Spleen (tissue), 7 donors: ENCODE results near the gene MORN2.

Source experiments
- CTCF ChIP-seq, 11 experiments: fragments of 200-600 bp in 7 of 11; fragments of 450-650 bp in 4 of 11; sonication (generic) in 4 of 11; IDR thresholded peaks in 8 of 11; conservative IDR thresholded peaks in 3 of 11; 1 replicate in 7 of 11; 2 replicates in 4 of 11; pipeline versions ENCODE4 v1.4.0 to v1.8.0; 2016 to 2021; ENCODE audit warnings: antibody characterized with exemption in 11 of 11, inconsistent platforms in 4 of 11, mild to moderate bottlenecking in 1 of 11
- POLR2A ChIP-seq, 3 donors: fragments of 450-650 bp; IDR thresholded peaks; one replicate each; pipeline ENCODE4 v1.5.1; 2017; ENCODE audit warnings: antibody characterized with exemption in 3 of 3, mild to moderate bottlenecking in 1 of 3
- POLR2AphosphoS5 ChIP-seq, 3 donors: sonication (generic); formaldehyde crosslinking; IDR thresholded peaks; one replicate each; pipeline ENCODE4 v1.5.1; 2017; ENCODE audit warnings: antibody characterized with exemption in 3 of 3
- donor health status: DM: no; HTN: no; CAD: no; lungs with moderate emphysema.
- donor health status: DM: no; HTN: no; CAD: no.
- donor health status: DM: no; HTN: no; CAD: no.

DNA sequence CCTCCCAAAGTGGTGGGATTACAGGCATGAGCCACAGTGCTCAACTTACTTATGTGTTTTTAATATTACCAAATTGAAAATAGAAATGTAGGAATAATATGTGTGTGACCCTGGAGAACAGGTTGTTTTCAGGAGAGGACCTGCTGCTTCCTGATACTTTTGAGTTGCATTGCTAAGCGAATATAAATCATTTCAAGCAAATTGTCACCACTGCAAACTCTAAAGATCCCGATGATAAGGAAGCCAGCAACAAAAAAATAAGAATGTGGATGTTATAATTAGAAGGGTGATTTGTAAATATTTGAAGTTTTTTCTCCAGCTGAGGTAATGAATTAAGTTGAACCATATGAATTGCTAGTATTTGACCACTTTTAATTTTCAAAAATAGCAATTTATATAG lies 54.8 kb downstream of the MORN2 start:
- TF ChIP-seq POLR2AphosphoS5 (IDR thresholded peaks at IDR 0.05): no peak
- TF ChIP-seq CTCF (IDR thresholded peaks at IDR 0.05 in 8 of 11, conservative IDR thresholded peaks at IDR 0.05 in 3 of 11): no peak
- TF ChIP-seq POLR2A (IDR thresholded peaks at IDR 0.05): no peak
